ENCODE results near the gene CCNE1. TPM values are rescaled to one million over a fixed set of nuclear protein-coding genes. Genes with fewer than 3 reads are reported as not detected.

Gene CCNE1
- total and polyA plus RNA-seq, 2 of the 13 experiments (the other 11 are each of a cell fraction or from before 2014, with no cell fraction given), result 16.0 to 50.6 TPM

- TF ChIP-seq, protein P1, sequence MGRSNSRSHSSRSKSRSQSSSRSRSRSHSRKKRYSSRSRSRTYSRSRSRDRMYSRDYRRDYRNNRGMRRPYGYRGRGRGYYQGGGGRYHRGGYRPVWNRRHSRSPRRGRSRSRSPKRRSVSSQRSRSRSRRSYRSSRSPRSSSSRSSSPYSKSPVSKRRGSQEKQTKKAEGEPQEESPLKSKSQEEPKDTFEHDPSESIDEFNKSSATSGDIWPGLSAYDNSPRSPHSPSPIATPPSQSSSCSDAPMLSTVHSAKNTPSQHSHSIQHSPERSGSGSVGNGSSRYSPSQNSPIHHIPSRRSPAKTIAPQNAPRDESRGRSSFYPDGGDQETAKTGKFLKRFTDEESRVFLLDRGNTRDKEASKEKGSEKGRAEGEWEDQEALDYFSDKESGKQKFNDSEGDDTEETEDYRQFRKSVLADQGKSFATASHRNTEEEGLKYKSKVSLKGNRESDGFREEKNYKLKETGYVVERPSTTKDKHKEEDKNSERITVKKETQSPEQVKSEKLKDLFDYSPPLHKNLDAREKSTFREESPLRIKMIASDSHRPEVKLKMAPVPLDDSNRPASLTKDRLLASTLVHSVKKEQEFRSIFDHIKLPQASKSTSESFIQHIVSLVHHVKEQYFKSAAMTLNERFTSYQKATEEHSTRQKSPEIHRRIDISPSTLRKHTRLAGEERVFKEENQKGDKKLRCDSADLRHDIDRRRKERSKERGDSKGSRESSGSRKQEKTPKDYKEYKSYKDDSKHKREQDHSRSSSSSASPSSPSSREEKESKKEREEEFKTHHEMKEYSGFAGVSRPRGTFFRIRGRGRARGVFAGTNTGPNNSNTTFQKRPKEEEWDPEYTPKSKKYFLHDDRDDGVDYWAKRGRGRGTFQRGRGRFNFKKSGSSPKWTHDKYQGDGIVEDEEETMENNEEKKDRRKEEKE (IDR thresholded peaks at IDR 0.05), result no peak
- no peak for TF ChIP-seq ZNF580 (CRISPR knock-in tag; IDR thresholded peaks at IDR 0.05; ENCODE audit: borderline replicate concordance, low read depth)
- no peak for TF ChIP-seq MXD4 (CRISPR knock-in tag; IDR thresholded peaks at IDR 0.05)
- TF ChIP-seq MIER2 (CRISPR knock-in tag; IDR thresholded peaks at IDR 0.05), result no peak
- no peak for TF ChIP-seq MNT (IDR thresholded peaks at IDR 0.05)
- TF ChIP-seq ARNTL (CRISPR knock-in tag; IDR thresholded peaks at IDR 0.05), result no peak
- TF ChIP-seq, protein P2, sequence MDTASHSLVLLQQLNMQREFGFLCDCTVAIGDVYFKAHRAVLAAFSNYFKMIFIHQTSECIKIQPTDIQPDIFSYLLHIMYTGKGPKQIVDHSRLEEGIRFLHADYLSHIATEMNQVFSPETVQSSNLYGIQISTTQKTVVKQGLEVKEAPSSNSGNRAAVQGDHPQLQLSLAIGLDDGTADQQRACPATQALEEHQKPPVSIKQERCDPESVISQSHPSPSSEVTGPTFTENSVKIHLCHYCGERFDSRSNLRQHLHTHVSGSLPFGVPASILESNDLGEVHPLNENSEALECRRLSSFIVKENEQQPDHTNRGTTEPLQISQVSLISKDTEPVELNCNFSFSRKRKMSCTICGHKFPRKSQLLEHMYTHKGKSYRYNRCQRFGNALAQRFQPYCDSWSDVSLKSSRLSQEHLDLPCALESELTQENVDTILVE (CRISPR knock-in tag; IDR thresholded peaks at IDR 0.05), result no peak
- no peak for TF ChIP-seq GRHL1 (CRISPR knock-in tag; conservative IDR thresholded peaks at IDR 0.05)
- no peak for TF ChIP-seq HMGA1 (CRISPR knock-in tag; conservative IDR thresholded peaks at IDR 0.05)
- no peak for TF ChIP-seq GABPA (IDR thresholded peaks at IDR 0.05; ENCODE audit: low read depth, low read length)
- TF ChIP-seq GABPA (CRISPR knock-in tag; IDR thresholded peaks at IDR 0.05; ENCODE audit: low read depth), result no peak
- TF ChIP-seq, protein P3, sequence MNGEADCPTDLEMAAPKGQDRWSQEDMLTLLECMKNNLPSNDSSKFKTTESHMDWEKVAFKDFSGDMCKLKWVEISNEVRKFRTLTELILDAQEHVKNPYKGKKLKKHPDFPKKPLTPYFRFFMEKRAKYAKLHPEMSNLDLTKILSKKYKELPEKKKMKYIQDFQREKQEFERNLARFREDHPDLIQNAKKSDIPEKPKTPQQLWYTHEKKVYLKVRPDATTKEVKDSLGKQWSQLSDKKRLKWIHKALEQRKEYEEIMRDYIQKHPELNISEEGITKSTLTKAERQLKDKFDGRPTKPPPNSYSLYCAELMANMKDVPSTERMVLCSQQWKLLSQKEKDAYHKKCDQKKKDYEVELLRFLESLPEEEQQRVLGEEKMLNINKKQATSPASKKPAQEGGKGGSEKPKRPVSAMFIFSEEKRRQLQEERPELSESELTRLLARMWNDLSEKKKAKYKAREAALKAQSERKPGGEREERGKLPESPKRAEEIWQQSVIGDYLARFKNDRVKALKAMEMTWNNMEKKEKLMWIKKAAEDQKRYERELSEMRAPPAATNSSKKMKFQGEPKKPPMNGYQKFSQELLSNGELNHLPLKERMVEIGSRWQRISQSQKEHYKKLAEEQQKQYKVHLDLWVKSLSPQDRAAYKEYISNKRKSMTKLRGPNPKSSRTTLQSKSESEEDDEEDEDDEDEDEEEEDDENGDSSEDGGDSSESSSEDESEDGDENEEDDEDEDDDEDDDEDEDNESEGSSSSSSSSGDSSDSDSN (CRISPR knock-in tag; IDR thresholded peaks at IDR 0.05), result no peak
- no peak for TF ChIP-seq ZNF572 (CRISPR knock-in tag; IDR thresholded peaks at IDR 0.05)
- TF ChIP-seq PPARG (CRISPR knock-in tag; conservative IDR thresholded peaks at IDR 0.05), result peak; percentile 64; the same call in 1 of the 2 replicates
- no peak for TF ChIP-seq MTA3 (CRISPR knock-in tag; IDR thresholded peaks at IDR 0.05)
- TF ChIP-seq, protein P4, sequence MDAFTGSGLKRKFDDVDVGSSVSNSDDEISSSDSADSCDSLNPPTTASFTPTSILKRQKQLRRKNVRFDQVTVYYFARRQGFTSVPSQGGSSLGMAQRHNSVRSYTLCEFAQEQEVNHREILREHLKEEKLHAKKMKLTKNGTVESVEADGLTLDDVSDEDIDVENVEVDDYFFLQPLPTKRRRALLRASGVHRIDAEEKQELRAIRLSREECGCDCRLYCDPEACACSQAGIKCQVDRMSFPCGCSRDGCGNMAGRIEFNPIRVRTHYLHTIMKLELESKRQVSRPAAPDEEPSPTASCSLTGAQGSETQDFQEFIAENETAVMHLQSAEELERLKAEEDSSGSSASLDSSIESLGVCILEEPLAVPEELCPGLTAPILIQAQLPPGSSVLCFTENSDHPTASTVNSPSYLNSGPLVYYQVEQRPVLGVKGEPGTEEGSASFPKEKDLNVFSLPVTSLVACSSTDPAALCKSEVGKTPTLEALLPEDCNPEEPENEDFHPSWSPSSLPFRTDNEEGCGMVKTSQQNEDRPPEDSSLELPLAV (CRISPR knock-in tag; conservative IDR thresholded peaks at IDR 0.05; ENCODE audit: low read depth), result no peak
- TF ChIP-seq SP2 (CRISPR knock-in tag; IDR thresholded peaks at IDR 0.05), result no peak
- peak; percentile 22; the same call in 1 of the 2 replicates for TF ChIP-seq ETV5 (CRISPR knock-in tag; IDR thresholded peaks at IDR 0.05; ENCODE audit: borderline replicate concordance)
- TF ChIP-seq TMF1 (CRISPR knock-in tag; IDR thresholded peaks at IDR 0.05; ENCODE audit: low read depth), result no peak
- no peak for TF ChIP-seq ZNF274 (CRISPR knock-in tag; IDR thresholded peaks at IDR 0.05)
These were observed 59.4 kb downstream of the CCNE1 start (continued) for GRCh38 chr19:29871143-29871542.
